Central memory CD8-positive, alpha-beta T cell (primary cell): ENCODE results near the gene SEMA5B.

Experiments
- ATAC-seq: fragments of 150-1000 bp; cut with Tn5 transposase; replicated peaks from 2 replicates; pipeline ENCODE4 v1.10.0; 2022; ENCODE audit warnings: mild to moderate bottlenecking, moderate FRiP score, moderate number of reproducible peaks; ENCODE audit not compliant: poor library complexity, severe bottlenecking; ENCODE audit errors: extremely low read depth
- DNase-seq, 2 donors: peaks; one replicate each; pipeline ENCODE4 v3.0.0; 2021; ENCODE audit warnings: low spot score in 2 of 2
- H3K27ac Mint-ChIP-seq: one replicate; pipeline ENCODE4 v1.8.0; 2022; ENCODE audit warnings: low read depth, mild to moderate bottlenecking, moderate library complexity, mixed read lengths
- H3K27me3 Mint-ChIP-seq: one replicate; pipeline ENCODE4 v1.8.0; 2022; ENCODE audit warnings: mixed read lengths
- H3K36me3 Mint-ChIP-seq: one replicate; pipeline ENCODE4 v1.8.0; 2022; ENCODE audit warnings: mild to moderate bottlenecking, moderate library complexity, mixed read lengths; ENCODE audit not compliant: insufficient read depth
- H3K4me1 Mint-ChIP-seq: one replicate; pipeline ENCODE4 v1.8.0; 2022; ENCODE audit warnings: mixed read lengths
- H3K4me3 Mint-ChIP-seq: one replicate; pipeline ENCODE4 v1.8.0; 2022; ENCODE audit warnings: mild to moderate bottlenecking, moderate library complexity, mixed read lengths
- H3K9me3 Mint-ChIP-seq: one replicate; pipeline ENCODE4 v1.8.0; 2022; ENCODE audit warnings: mixed read lengths

The SEMA5B gene

GRCh38 chr3:122938783-122939425 is 88.7 kb downstream of the SEMA5B start:
- Mint-ChIP-seq H3K36me3 (no peaks in the 10 kb centered on the region), H3K27ac (no peak overlapping the region), H3K27me3 (peaks cover 38% of the 10 kb centered on the region), H3K9me3 (no peaks in the 10 kb centered on the region), H3K4me3 (no peak overlapping the region), H3K4me1 (peaks cover 21% of the 10 kb centered on the region)
- no peak for DNase-seq
- no peak for ATAC-seq

- DNase-seq, result no peak
- Mint-ChIP-seq H3K4me3 (no peak overlapping the region), H3K27me3 (peaks cover 32% of the 10 kb centered on the region), H3K27ac (no peak overlapping the region), H3K4me1 (peaks cover 17% of the 10 kb centered on the region), H3K9me3 (no peaks in the 10 kb centered on the region), H3K36me3 (no peaks in the 10 kb centered on the region)
- ATAC-seq, result no peak
Observed at GRCh38 chr3:122937745-122938144, 89.8 kb downstream of the SEMA5B start.

- H3K9me3 Mint-ChIP-seq, result no peaks in the 10 kb centered on the region
- H3K36me3 Mint-ChIP-seq, result no peaks in the 10 kb centered on the region
- no peak for ATAC-seq
- no peak for DNase-seq
- H3K27me3 Mint-ChIP-seq, result peaks cover 32% of the 10 kb centered on the region
- peaks cover 17% of the 10 kb centered on the region for H3K4me1 Mint-ChIP-seq
- H3K4me3 Mint-ChIP-seq, result no peak overlapping the region
- H3K27ac Mint-ChIP-seq, result no peak overlapping the region
Observed at GRCh38 chr3:122936986-122937385, 90.6 kb downstream of the SEMA5B start.

- H3K27ac Mint-ChIP-seq, result no peak overlapping the region
- H3K4me3 Mint-ChIP-seq, result no peak overlapping the region
- H3K9me3 Mint-ChIP-seq, result no peaks in the 10 kb centered on the region
- ATAC-seq, result no peak
- no peaks in the 10 kb centered on the region for H3K36me3 Mint-ChIP-seq
- H3K27me3 Mint-ChIP-seq, result peaks cover 32% of the 10 kb centered on the region
- peaks cover 12% of the 10 kb centered on the region for H3K4me1 Mint-ChIP-seq
- DNase-seq, result no peak
Observed at GRCh38 chr3:122936335-122936734, 91.2 kb downstream of the SEMA5B start.

- Mint-ChIP-seq H3K27ac (no peak overlapping the region), H3K9me3 (no peaks in the 10 kb centered on the region), H3K27me3 (peaks cover 20% of the 10 kb centered on the region), H3K36me3 (no peaks in the 10 kb centered on the region), H3K4me1 (peaks cover 4% of the 10 kb centered on the region), H3K4me3 (no peak overlapping the region)
- ATAC-seq, result no peak
- no peak for DNase-seq
Observed at GRCh38 chr3:122934251-122934650, 93.3 kb downstream of the SEMA5B start.

DNA sequence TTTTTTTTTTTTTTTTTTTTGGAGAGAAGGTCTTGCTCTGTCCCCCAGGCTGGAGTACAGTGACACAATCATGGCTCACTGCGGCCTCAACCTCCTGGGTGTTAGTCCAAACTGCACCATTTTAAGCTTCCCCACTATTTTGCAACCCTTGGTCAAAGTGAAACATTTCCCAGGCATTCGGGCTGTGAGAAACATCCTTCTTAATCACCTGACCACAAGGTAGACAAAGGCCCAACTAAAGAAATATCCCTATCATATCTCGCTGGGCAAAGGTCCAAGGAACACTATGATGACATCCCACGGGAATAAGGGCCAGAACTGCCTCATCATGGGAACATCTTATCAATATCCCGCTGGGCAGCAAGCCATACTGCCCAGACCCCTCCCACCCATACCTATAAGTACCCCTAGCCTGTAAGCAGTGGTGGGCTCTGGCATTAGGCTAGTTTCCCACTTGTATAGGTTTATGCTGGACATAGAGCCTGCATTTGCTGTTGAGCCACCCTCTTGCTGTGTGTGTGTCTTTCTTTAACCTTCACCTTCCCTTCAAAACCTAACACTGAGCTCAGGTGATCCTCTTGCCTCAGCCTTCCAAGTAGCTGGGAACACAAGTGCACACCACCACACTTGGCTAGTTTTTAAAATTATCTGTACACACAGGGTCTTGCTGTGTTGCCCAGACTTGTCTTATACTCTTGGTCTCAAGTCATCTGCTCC is 95.2 kb downstream of the SEMA5B start:
- peaks cover 10% of the 10 kb centered on the region for H3K27me3 Mint-ChIP-seq
- ATAC-seq, result no peak
- no peaks in the 10 kb centered on the region for H3K4me1 Mint-ChIP-seq
- H3K4me3 Mint-ChIP-seq, result no peak overlapping the region
- no peak overlapping the region for H3K27ac Mint-ChIP-seq
- H3K9me3 Mint-ChIP-seq, result no peaks in the 10 kb centered on the region
- no peak for DNase-seq
- H3K36me3 Mint-ChIP-seq, result no peaks in the 10 kb centered on the region

- Mint-ChIP-seq H3K4me1 (no peaks in the 10 kb centered on the region), H3K9me3 (no peaks in the 10 kb centered on the region), H3K27me3 (peaks cover 6% of the 10 kb centered on the region), H3K27ac (no peak overlapping the region), H3K36me3 (no peaks in the 10 kb centered on the region), H3K4me3 (no peak overlapping the region)
- no peak for ATAC-seq
- DNase-seq, result no peak
Observed at GRCh38 chr3:122931636-122932035, 95.9 kb downstream of the SEMA5B start.

DNA sequence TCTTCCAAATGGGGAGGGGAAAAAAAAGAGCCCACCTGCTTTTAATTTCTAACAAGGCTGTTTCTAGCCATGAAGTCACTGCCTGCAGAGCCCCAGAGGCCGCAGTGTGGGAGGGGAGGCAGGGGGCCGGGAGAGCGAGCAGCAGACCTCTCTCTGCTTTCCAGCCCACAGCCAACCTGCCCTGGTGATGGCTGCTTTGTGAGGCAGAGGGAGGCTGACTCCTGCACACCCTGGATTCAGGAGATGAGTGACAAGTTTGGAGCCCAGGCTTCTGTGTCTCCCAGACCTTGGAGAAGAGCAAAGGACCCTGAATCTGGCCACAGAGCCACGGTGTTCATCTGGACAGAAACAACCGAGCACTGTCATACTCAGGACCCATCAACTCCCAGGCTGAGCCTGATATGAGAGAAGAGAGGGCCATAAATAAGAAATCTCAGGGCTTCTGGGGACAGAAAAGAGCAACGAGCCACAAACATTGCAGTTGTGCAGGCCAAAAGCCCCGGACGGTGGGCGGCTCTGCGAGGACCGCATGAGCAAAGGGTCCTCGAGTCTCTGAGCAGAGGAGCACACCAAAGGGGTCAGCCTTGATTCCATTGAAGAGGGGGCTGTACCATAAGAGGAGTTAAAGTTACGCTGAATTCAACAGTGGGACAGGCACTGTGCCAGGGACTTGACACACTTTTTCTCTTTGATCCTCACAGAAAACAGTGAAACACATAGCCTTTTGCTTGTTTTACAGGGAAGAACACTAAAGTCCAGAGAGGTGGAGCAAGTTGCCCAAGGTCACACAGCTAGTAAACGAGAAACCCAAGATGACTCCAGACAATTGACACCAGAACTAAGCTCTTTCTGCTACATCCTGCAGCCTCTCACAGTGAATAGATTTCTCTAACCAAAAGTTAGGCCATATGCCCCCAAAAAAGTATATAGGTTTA is 97.2 kb downstream of the SEMA5B start:
- Mint-ChIP-seq H3K4me3 (no peak overlapping the region), H3K36me3 (no peaks in the 10 kb centered on the region), H3K27ac (no peak overlapping the region), H3K27me3 (no peaks in the 10 kb centered on the region), H3K4me1 (no peaks in the 10 kb centered on the region), H3K9me3 (no peaks in the 10 kb centered on the region)
- no peak for ATAC-seq
- DNase-seq, result no peak

DNA sequence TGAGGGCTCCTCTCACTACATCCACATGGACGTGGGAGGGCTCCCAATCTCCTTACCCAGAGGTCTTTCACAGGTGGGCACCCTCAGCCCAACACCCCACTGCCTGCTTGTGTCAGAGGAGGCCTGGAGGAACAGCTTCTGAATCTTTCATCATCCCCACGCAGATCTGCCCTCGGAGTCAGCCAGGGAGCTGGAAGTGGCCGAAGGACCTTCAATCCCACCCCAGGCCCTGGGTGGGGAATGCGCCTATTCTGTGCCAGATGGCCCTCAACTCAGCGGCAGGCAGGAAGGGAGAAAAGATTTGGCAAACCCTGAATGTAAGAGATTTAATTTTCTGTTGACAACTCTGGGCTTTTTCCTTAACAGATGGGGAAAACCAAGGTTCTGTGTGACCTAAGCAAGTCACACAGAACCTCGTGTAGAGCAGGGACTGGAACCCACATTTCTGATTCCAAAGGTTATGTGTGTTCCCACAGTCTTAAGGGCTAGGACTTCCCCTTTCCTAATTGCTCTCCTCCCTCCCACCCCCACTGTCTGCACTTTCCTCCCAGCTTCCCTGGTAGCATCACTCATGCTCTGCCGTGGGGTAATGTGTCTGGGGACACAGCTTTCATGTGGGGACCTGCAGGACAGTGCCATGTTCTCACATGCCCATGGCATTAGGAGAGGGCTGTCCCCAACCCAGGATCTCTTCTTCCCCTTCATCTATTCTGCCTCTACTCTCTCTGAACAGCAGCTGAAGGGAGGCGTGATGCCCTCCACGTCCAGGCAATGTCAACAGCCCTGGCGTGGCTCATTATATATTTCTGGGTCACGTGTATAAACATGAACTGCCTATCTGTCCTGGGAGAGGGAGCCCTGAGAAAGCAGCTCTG is 98.1 kb downstream of the SEMA5B start:
- Mint-ChIP-seq H3K27me3 (no peaks in the 10 kb centered on the region), H3K36me3 (no peaks in the 10 kb centered on the region), H3K4me1 (no peaks in the 10 kb centered on the region), H3K9me3 (no peaks in the 10 kb centered on the region), H3K4me3 (no peak overlapping the region), H3K27ac (no peak overlapping the region)
- no peak for DNase-seq
- ATAC-seq, result no peak

- Mint-ChIP-seq H3K36me3 (no peaks in the 10 kb centered on the region), H3K4me1 (no peaks in the 10 kb centered on the region), H3K27ac (no peak overlapping the region), H3K9me3 (no peaks in the 10 kb centered on the region), H3K27me3 (no peaks in the 10 kb centered on the region), H3K4me3 (no peak overlapping the region)
- DNase-seq, result no peak
- ATAC-seq, result no peak
Observed at GRCh38 chr3:122928396-122929187, 99.0 kb downstream of the SEMA5B start.

DNA sequence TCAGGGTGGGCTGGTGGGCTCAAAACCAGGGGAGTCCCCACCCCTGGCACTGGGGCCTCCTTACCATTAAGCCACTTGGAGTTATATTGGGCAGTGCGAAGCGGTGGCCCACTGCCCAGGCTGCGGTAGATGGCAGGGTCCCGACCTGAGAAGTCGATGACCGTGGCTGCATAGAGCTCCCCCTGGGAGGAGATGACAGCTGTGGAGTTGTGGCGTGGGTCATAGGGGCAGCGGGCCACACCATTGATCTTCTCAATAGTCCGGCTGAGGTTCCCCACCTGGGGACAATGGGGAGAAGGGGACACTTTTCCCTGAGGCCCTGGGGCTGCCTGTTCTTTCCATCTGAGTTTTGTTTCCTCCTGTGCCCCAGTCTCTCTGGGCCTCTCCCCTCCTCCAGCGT is 99.8 kb downstream of the SEMA5B start:
- no peaks in the 10 kb centered on the region for H3K36me3 Mint-ChIP-seq
- H3K27me3 Mint-ChIP-seq, result no peaks in the 10 kb centered on the region
- H3K4me3 Mint-ChIP-seq, result no peak overlapping the region
- no peak overlapping the region for H3K27ac Mint-ChIP-seq
- no peaks in the 10 kb centered on the region for H3K9me3 Mint-ChIP-seq
- ATAC-seq (no peak), DNase-seq (no peak)
- no peaks in the 10 kb centered on the region for H3K4me1 Mint-ChIP-seq
